Activated CD8-positive, alpha-beta memory T cell treated with anti-CD3 and anti-CD28 coated beads for 1 hour (primary cell): Measurements from ENCODE around the gene POTEH.
"Not testable (repeated sequence)": the region's sequence is repeated elsewhere in the genome, so short reads cannot be mapped to it uniquely, and the experiment has no call there.

ENCODE experiments used
- DNase-seq, 2 donors: peaks; one replicate each; pipeline ENCODE4 v3.0.0-alpha.2; 2020; ENCODE audit warnings: low read depth in 1 of 2; ENCODE audit errors: extremely low read depth in 1 of 2

The POTEH gene

GRCh38 chr22:15734411-15734810 lies 44.6 kb downstream of the POTEH start:
- not testable (repeated sequence) for DNase-seq

- not testable (repeated sequence) for DNase-seq
Observed at GRCh38 chr22:15738157-15738908, 48.5 kb downstream of the POTEH start.

- not testable (repeated sequence) for DNase-seq
Observed at GRCh38 chr22:15738909-15739391, 49.1 kb downstream of the POTEH start.

- not testable (repeated sequence) for DNase-seq
Observed at GRCh38 chr22:15747636-15748323, 58.0 kb downstream of the POTEH start.

- DNase-seq, result not testable (repeated sequence)
Observed at GRCh38 chr22:15749181-15749970, 59.5 kb downstream of the POTEH start.

GRCh38 chr22:15759443-15760097 lies 69.7 kb downstream of the POTEH start:
- DNase-seq, result not testable (repeated sequence)

GRCh38 chr22:15760388-15761150 lies 70.7 kb downstream of the POTEH start:
- not testable (repeated sequence) for DNase-seq

- not testable (repeated sequence) for DNase-seq
Observed at GRCh38 chr22:15761151-15761777, 71.4 kb downstream of the POTEH start.

- DNase-seq, result not testable (repeated sequence)
Observed at GRCh38 chr22:15763559-15763958, 73.7 kb downstream of the POTEH start.
